Measurements from ENCODE around the gene PTH. TPM values are rescaled to one million over a fixed set of nuclear protein-coding genes. Genes with fewer than 3 reads are reported as not detected.
A peak's percentile ranks its signal among the peaks of the same experiment; 100 is the strongest.

Gene PTH
- total RNA-seq, 1 experiment from 2014 or later: not detected

- DNase-seq (ENCODE audit: low spot score): no peak
Measured at GRCh38 chr11:13449522-13449921, 46.3 kb downstream of the PTH start.

GRCh38 chr11:13448876-13449275, 46.9 kb downstream of the PTH start:
- no peak for DNase-seq (ENCODE audit: low spot score)

- peak; percentile 34 for DNase-seq (ENCODE audit: low spot score)
Measured at GRCh38 chr11:13446444-13446843, 49.4 kb downstream of the PTH start.

DNA sequence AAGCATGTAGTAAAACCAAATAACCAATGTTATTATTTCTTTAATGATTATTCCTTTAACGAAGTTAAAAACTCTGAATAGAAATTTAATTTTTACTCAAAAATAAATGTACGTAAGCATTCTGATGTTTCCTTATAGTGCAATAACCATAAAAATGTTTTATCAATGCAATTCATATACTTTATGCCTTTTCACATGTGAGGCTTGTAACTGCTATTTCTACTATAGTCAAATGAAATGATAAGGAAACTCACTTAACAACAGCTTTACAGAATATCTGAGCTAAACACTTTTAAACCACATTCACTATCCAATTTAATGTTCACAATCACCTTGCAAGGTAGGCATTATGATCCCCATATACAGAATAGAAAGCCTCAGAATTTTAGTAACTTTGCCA, 50.2 kb downstream of the PTH start:
- DNase-seq (ENCODE audit: low spot score): no peak

Other genes starting within 250 kb of the PTH start
- 17.0 and 19.9 TPM in 2 replicates for gene BMAL1, start 218.2 kb downstream of the PTH start, total RNA-seq (2014; rRNA removed; shearing (Covaris generic))
- gene BTBD10, start 32.8 kb downstream of the PTH start, total RNA-seq (2014; rRNA removed; shearing (Covaris generic)): 99.8 and 117 TPM in 2 replicates
- 64.7 and 81.5 TPM in 2 replicates for gene FAR1, start 172.7 kb upstream of the PTH start, total RNA-seq (2014; rRNA removed; shearing (Covaris generic))

Data from A172 (cell line).